HG02763 (cell line): ENCODE results near the gene KRTAP5-11.
"Not testable (repeated sequence)": the region's sequence is repeated elsewhere in the genome, so short reads cannot be mapped to it uniquely, and the experiment has no call there.

ENCODE experiments used
- ATAC-seq: cut with Tn5 transposase; IDR thresholded peaks from one replicate; pipeline ENCODE4 v1.9.1; 2021; ENCODE audit warnings: mild to moderate bottlenecking, moderate library complexity; ENCODE audit not compliant: unreplicated experiment

KRTAP5-11 gene

GRCh38 chr11:71582969-71583368, 294 bp upstream of the KRTAP5-11 start:
- ATAC-seq = not testable (repeated sequence)

- no peak for ATAC-seq
Observed at GRCh38 chr11:71581826-71582225, 849 bp downstream of the KRTAP5-11 start.

- no peak for ATAC-seq
Observed at GRCh38 chr11:71580057-71581003, 2.3 kb downstream of the KRTAP5-11 start.

GRCh38 chr11:71579513-71579912, 3.2 kb downstream of the KRTAP5-11 start:
- ATAC-seq = not testable (repeated sequence)

GRCh38 chr11:71577469-71578004, 5.1 kb downstream of the KRTAP5-11 start:
- ATAC-seq = no peak

- ATAC-seq = not testable (repeated sequence)
Observed at GRCh38 chr11:71576688-71577465, 5.8 kb downstream of the KRTAP5-11 start.

- ATAC-seq = no peak
Observed at GRCh38 chr11:71575723-71576424, 6.8 kb downstream of the KRTAP5-11 start.

GRCh38 chr11:71574418-71574817, 8.3 kb downstream of the KRTAP5-11 start:
- ATAC-seq = no peak

- no peak for ATAC-seq
Observed at GRCh38 chr11:71572811-71573210, 9.9 kb downstream of the KRTAP5-11 start.

- not testable (repeated sequence) for ATAC-seq
Observed at GRCh38 chr11:71571101-71571850, 11.4 kb downstream of the KRTAP5-11 start.

GRCh38 chr11:71568704-71569349, 13.8 kb downstream of the KRTAP5-11 start:
- ATAC-seq = no peak

- ATAC-seq = not testable (repeated sequence)
Observed at GRCh38 chr11:71567633-71568032, 15.0 kb downstream of the KRTAP5-11 start.

- ATAC-seq = not testable (repeated sequence)
Observed at GRCh38 chr11:71566626-71567599, 15.8 kb downstream of the KRTAP5-11 start.

- ATAC-seq = no peak
Observed at GRCh38 chr11:71566081-71566620, 16.5 kb downstream of the KRTAP5-11 start.

- ATAC-seq = no peak
Observed at GRCh38 chr11:71565263-71565662, 17.4 kb downstream of the KRTAP5-11 start, which contains the start of gene KRTAP5-10. Gene KRTAP5-10 (plus strand): TSS chr11:71565563. CDS start chr11:71565588, 25 bp downstream.

GRCh38 chr11:71564430-71564829, 18.2 kb downstream of the KRTAP5-11 start:
- no peak for ATAC-seq

- ATAC-seq = no peak
Observed at GRCh38 chr11:71563406-71563805, 19.3 kb downstream of the KRTAP5-11 start.

GRCh38 chr11:71562120-71562519, 20.6 kb downstream of the KRTAP5-11 start:
- no peak for ATAC-seq
